HG03060 (cell line): ENCODE results near the gene HTATSF1.

Experiments used
- ATAC-seq: cut with Tn5 transposase; IDR thresholded peaks from one replicate; pipeline ENCODE4 v1.9.1; 2021; ENCODE audit warnings: low read depth, moderate number of reproducible peaks; ENCODE audit not compliant: unreplicated experiment

The HTATSF1 gene

DNA sequence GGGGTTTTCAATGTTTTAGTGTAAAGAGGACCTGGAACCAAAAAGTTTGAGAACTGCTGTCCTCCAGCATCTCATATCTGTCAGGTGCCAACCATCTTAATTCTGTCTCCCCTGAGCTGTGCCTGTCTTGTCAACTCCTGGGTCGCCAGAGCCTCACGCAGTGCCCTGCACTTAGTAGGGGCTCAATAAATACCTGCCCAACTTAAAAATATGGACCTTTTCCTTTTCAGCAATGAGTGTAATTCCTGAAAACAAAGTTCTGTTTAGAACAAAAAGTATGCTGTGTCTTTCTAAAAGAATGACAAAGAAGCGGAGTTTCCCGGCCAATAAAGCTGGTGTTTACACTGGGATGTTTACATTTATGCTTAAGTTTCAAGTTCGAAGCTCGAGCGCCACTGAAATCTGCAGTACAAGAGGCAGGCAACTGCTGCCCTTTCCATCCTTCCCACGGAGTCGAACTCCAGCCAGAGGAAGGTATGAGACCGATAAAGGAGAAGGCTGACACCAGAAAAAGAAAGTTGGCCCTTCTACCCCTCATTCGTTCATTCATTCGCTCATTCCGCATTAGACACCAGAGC lies 1.1 kb upstream of the HTATSF1 start:
- no peak for ATAC-seq

GRCh38 chrX:136496764-136497555 lies 432 bp upstream of the HTATSF1 start:
- peak; percentile 45 for ATAC-seq

GRCh38 chrX:136519069-136519468 lies 21.7 kb downstream of the HTATSF1 start:
- no peak for ATAC-seq

GRCh38 chrX:136523770-136524169 lies 26.4 kb downstream of the HTATSF1 start:
- ATAC-seq, result no peak

- no peak for ATAC-seq
Observed at GRCh38 chrX:136525738-136526606, 28.6 kb downstream of the HTATSF1 start.

DNA sequence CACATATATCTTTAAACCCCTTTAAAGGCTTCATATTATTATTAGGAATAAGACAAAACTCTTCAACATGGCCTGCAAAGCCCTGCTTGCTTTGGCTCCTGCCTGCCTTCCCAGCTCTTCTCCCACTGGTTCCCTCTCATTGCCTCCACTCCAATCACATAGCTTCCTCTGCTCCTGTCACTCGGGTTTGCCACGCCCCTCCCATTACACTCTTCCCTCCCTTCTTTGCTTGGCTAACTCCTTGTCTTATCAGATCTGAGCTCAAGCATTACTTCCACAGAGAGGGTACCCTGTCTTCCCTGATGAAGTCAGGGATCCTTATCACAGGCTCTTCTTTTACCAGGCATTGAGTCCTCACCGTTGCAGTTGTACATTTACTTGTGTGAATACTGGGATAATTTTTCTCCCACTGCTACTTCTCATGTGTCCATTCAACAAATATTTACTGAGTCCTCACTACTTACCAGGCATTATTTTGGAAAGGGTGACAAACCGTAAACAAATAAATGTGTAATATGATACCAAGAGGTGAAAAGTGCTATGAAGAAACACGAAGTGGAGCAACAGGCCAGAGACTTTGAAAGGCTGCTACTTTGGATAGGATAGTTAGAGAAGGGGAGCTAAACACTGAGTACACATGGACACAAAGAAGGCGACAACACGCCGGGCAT lies 31.4 kb downstream of the HTATSF1 start:
- ATAC-seq, result no peak

GRCh38 chrX:136529795-136530194 lies 32.4 kb downstream of the HTATSF1 start:
- ATAC-seq, result no peak

DNA sequence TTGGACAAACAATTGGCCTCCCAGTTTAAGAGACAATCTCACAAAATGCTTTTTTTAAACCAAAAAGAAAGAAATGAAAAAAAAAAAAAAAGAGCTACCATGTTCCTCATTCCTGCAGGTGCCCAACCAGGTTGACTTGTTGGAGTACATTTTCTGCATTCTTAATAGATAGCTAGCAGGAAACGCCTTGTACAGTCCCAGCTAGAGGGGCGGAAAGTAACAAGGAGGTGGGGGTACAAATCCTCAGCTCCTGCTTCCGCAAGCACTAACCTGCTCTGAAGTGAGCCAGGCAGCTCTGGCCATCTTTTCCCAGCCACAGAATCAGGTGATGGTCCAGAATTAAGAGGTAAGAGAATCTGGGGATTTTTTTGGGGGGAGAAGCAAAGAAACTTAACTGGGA lies 34.6 kb downstream of the HTATSF1 start, which contains the start of gene VGLL1:
TSS of gene VGLL1 (plus strand) at position 265 of the 400 bp plus-strand sequence. CDS start 3,806 bp downstream, outside the sequence.
- no peak for ATAC-seq

DNA sequence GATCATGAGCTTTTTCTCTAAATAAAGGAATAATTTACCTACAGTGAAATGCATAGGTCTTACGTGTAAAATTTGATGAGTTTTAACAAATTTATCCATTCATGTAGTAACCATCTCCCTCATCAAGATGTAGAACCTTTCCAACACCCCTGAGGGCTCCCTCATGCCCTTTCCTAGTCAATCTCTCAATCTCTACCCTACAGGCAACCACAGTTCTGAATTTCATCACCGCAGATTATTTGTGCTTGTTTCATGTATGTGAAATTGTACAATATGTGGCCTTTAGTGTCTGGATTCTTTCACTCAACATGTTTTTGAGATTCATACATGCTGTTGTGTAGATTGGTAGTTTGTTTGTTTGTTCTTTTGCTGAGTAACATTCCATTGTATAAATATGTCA lies 36.7 kb downstream of the HTATSF1 start:
- no peak for ATAC-seq

DNA sequence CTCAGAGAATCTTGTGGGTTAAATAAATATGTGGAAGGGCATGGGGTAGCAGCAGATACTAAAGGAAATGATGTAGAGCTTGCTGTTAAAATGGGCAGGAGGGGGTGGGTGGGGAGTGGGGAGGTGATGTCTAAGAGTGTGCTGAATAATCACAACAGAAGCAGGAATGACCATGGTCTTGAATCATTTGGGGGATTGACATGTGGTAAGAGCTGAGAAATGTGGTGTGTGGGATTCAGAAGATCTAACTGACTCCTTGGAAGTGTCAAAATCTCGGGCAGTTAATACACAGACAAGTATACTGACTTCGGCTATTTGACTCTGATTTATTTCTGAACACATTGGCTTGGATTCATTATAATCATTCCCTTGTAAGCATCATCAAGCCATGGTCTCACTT lies 41.4 kb downstream of the HTATSF1 start:
- no peak for ATAC-seq

DNA sequence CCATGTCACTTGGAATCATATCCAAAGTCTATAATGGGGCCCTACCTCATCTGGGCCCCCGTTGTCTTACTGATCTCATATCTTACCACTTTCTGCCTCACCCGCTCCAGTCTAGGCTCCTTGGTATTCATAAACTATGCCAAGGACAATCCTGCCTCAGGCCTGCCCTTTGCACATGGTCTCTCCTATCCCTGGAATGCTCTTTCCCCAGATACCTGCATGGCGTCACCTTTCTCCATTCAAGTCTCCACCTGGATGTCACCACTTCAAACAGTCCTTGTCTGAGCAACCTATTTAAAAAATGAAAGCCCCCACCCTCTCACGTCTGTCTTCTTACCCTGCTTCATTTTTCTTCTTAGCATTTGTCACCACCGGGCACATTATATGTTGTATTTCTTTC lies 42.8 kb downstream of the HTATSF1 start:
- ATAC-seq, result no peak

GRCh38 chrX:136541294-136541693 lies 43.9 kb downstream of the HTATSF1 start:
- no peak for ATAC-seq

- ATAC-seq, result no peak
Observed at GRCh38 chrX:136542281-136542680, 44.9 kb downstream of the HTATSF1 start.

- ATAC-seq, result no peak
Observed at GRCh38 chrX:136546371-136546781, 49.0 kb downstream of the HTATSF1 start.

DNA sequence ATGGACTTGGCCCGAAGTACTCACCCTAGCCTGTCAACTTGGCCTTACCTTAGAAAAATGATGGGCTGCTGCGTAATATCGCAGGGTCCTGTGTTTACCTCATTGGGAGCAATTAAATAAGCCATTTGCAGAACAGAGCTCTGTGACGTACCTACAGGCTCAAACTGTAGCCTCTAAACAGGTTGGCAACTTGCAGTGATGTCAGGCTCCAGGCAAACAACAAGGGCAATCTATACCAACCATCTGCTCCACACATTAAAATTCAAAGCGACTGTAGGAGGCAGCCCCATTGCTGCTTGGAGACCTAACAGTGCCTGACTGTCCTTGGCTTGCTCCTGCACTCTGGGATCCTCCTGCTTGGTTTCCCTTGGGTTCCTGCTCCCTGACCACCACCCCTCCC lies 51.8 kb downstream of the HTATSF1 start:
- ATAC-seq, result no peak

GRCh38 chrX:136551410-136551809 lies 54.0 kb downstream of the HTATSF1 start:
- no peak for ATAC-seq

DNA sequence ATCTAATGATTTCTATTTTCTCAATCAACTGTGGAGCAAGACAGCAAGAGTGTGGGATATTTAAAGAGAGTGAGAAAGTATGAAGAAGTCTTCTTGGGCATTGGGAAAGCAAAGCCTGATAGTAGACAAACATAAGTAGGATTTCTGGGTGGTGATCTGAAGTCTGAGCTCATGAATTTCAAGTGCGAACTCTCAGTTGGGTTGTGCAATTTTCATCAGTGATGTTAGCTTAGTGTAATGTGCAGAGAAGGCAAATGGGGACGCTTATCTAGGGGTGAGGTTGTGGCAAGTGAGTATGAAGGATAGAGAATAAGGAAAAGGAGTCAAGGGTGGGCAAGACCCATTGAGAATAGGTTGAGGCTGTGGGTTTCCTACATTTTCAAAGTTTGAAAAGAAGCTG lies 58.3 kb downstream of the HTATSF1 start:
- no peak for ATAC-seq
